Naive thymus-derived CD4-positive, alpha-beta T cell (primary cell): ENCODE data around the gene ROMO1. TPM values are rescaled to one million over a fixed set of nuclear protein-coding genes. Genes with fewer than 3 reads are reported as not detected.
A peak's percentile ranks its signal among the peaks of the same experiment; 100 is the strongest.
"Not testable (repeated sequence)": the region's sequence is repeated elsewhere in the genome, so short reads cannot be mapped to it uniquely, and the experiment has no call there.

Experiments used
- ATAC-seq: fragments of 150-1000 bp; cut with Tn5 transposase; 2 replicates; pipeline ENCODE4 v1.10.0; 2021; ENCODE audit warnings: mild to moderate bottlenecking, moderate library complexity
- CTCF ChIA-PET: fragments of 350-600 bp; sonication (Branson Sonifier 250); formaldehyde crosslinking; loops from one replicate; lab custom pipeline; 2021; ENCODE audit warnings: antibody characterized with exemption; lab: Charles Lee
- POLR2A ChIA-PET: fragments of 350-600 bp; sonication (Branson Sonifier 250); formaldehyde crosslinking; loops from one replicate; lab custom pipeline; 2021; ENCODE audit warnings: antibody characterized with exemption, inconsistent platforms; lab: Charles Lee
- DNase-seq, 9 donors: peaks; one replicate each; pipeline versions ENCODE4 v3.0.0 to v3.0.0-alpha.2; 2020 to 2022; ENCODE audit warnings: mixed read lengths in 1 of 9
- H3K27ac ChIP-seq: one replicate; pipeline ENCODE4 v1.7.0; 2013; ENCODE audit warnings: mild to moderate bottlenecking, low read depth, low read length, moderate library complexity
- H3K27me3 ChIP-seq, 2 donors: one replicate each; pipeline ENCODE4 v1.7.0; 2013; ENCODE audit warnings: low read length in 2 of 2, mild to moderate bottlenecking in 2 of 2, moderate library complexity in 2 of 2; ENCODE audit not compliant: control insufficient read depth in 2 of 2, insufficient read depth in 2 of 2
- H3K36me3 ChIP-seq, 3 experiments: 1 replicate in 2 of 3; 2 replicates in 1 of 3; pipeline ENCODE4 v1.7.0; 2013; ENCODE audit warnings: low read length in 3 of 3, mild to moderate bottlenecking in 3 of 3, moderate library complexity in 1 of 3; ENCODE audit not compliant: insufficient read depth in 3 of 3, control insufficient read depth in 2 of 3
- H3K4me1 ChIP-seq, 2 donors: one replicate each; pipeline ENCODE4 v1.7.0; 2013; ENCODE audit warnings: low read length in 2 of 2, mild to moderate bottlenecking in 2 of 2, moderate library complexity in 1 of 2; ENCODE audit not compliant: control insufficient read depth in 2 of 2, insufficient read depth in 2 of 2
- H3K4me3 ChIP-seq: 2 replicates; pipeline ENCODE4 v1.7.0; 2013; ENCODE audit warnings: mild to moderate bottlenecking, low read length
- H3K9me3 ChIP-seq, 3 experiments: 1 replicate in 2 of 3; 2 replicates in 1 of 3; pipeline ENCODE4 v1.7.0; 2013; ENCODE audit warnings: low read length in 3 of 3; ENCODE audit not compliant: control insufficient read depth in 2 of 3
- H3K27ac Mint-ChIP-seq, 9 donors: one replicate each; pipeline ENCODE4 v1.8.0; 2020 to 2022; ENCODE audit warnings: mixed read lengths in 9 of 9, mild to moderate bottlenecking in 8 of 9, moderate library complexity in 5 of 9, inconsistent platforms in 2 of 9
- H3K27me3 Mint-ChIP-seq, 5 donors: one replicate each; pipeline ENCODE4 v1.8.0; 2021 to 2022; ENCODE audit warnings: mixed read lengths in 5 of 5, mild to moderate bottlenecking in 1 of 5
- H3K36me3 Mint-ChIP-seq, 5 donors: one replicate each; pipeline ENCODE4 v1.8.0; 2020 to 2022; ENCODE audit warnings: mixed read lengths in 5 of 5, mild to moderate bottlenecking in 3 of 5, inconsistent platforms in 1 of 5
- H3K4me1 Mint-ChIP-seq, 7 donors: one replicate each; pipeline ENCODE4 v1.8.0; 2020 to 2022; ENCODE audit warnings: mixed read lengths in 7 of 7, mild to moderate bottlenecking in 3 of 7, inconsistent platforms in 1 of 7
- H3K4me3 Mint-ChIP-seq, 10 donors: one replicate each; pipeline ENCODE4 v1.8.0; 2020 to 2022; ENCODE audit warnings: mild to moderate bottlenecking in 10 of 10, mixed read lengths in 10 of 10, moderate library complexity in 6 of 10, inconsistent platforms in 2 of 10
- H3K9me3 Mint-ChIP-seq, 11 donors: one replicate each; pipeline ENCODE4 v1.8.0; 2020 to 2022; ENCODE audit warnings: mixed read lengths in 11 of 11, mild to moderate bottlenecking in 4 of 11, inconsistent platforms in 1 of 11, moderate library complexity in 1 of 11
- intact Hi-C, 2 donors: fragments of 100-400 bp; cut with micrococcal nuclease; formaldehyde crosslinking; loops; one replicate each; pipeline ENCODE4 v1.15.1; 2023
- polyA plus RNA-seq, 2 donors: library from polyadenylated mRNA; unstranded; fragments of 300-500 nt; fragmentation: Illumina TruSeq; gene quantifications; one replicate each; pipeline ENCODE4 v1.2.3, GENCODE V29; 2021
- total RNA-seq, 6 experiments: library from RNA in 5 of 6; stranded (reverse) in 5 of 6; gene quantifications; 1 replicate in 5 of 6; 2 replicates in 1 of 6; pipeline ENCODE4 v1.2.3 and lab custom pipeline; 2021 to 2026

ROMO1 gene
- total and polyA plus RNA-seq, 7 experiments from 2014 or later: 33.2 to 293 (median 45.6) TPM

- Mint-ChIP-seq H3K4me3 (no peak overlapping the region), H3K27ac (peak overlapping the region in 2 of 9 donors; percentile 47 to 48), H3K27me3 (no peaks in the 10 kb centered on the region), H3K4me1 (peaks cover 0 to 5% (median 4%) of the 10 kb centered on the region in 7 donors), H3K9me3 (no peaks in the 10 kb centered on the region), H3K36me3 (peaks cover 28 to 51% (median 34%) of the 10 kb centered on the region in 5 donors)
- H3K9me3 ChIP-seq: no peaks in the 10 kb centered on the region
- peaks cover 0 to 61% (median 14%) of the 10 kb centered on the region in 3 experiments for H3K36me3 ChIP-seq
- ChIA-PET POLR2A (interaction anchor here (1.0 to 1.5 kb wide), 2 partner anchors 8 to 69 kb away, joined by 4 to 5 read pairs; no protein-coding TSS in a partner anchor), CTCF (no interaction called here)
- ATAC-seq (no peak), DNase-seq (no peak)
- H3K27ac ChIP-seq: no peak overlapping the region
- intact Hi-C loops: no loop called here
- no peaks in the 10 kb centered on the region for H3K27me3 ChIP-seq
- H3K4me3 ChIP-seq: no peak overlapping the region
- H3K4me1 ChIP-seq: no peaks in the 10 kb centered on the region
These were observed 29.5 kb upstream of the ROMO1 start for GRCh38 chr20:35669681-35670080.

- ChIA-PET POLR2A (interaction anchor here (0.5 to 1.3 kb wide), 2 partner anchors 10 to 1341 kb away, joined by 3 to 6 read pairs; partner anchors contain the start of genes CPNE1 and RBM12), CTCF (interaction anchor here (0.6 kb wide), 1 partner anchor 435 kb away, joined by 3 read pairs; no protein-coding TSS in a partner anchor)
- Histone ChIP-seq H3K9me3 (no peaks in the 10 kb centered on the region), H3K4me1 (no peaks in the 10 kb centered on the region), H3K27me3 (no peaks in the 10 kb centered on the region), H3K27ac (no peak overlapping the region), H3K4me3 (no peak overlapping the region), H3K36me3 (peaks cover 0 to 79% (median 14%) of the 10 kb centered on the region in 3 experiments)
- H3K9me3 Mint-ChIP-seq: no peaks in the 10 kb centered on the region
- no peak for ATAC-seq
- H3K4me1 Mint-ChIP-seq: no peaks in the 10 kb centered on the region
- no peak overlapping the region for H3K27ac Mint-ChIP-seq
- no peak for DNase-seq
- H3K4me3 Mint-ChIP-seq: no peak overlapping the region
- H3K36me3 Mint-ChIP-seq: peaks cover 19 to 55% (median 27%) of the 10 kb centered on the region in 5 donors
- H3K27me3 Mint-ChIP-seq: no peaks in the 10 kb centered on the region
- intact Hi-C loops: no loop called here
These were observed 25.3 kb upstream of the ROMO1 start for GRCh38 chr20:35673884-35674283.

GRCh38 chr20:35674921-35675320 is 24.3 kb upstream of the ROMO1 start:
- H3K9me3 Mint-ChIP-seq: no peaks in the 10 kb centered on the region
- H3K27ac Mint-ChIP-seq: peak overlapping the region in 1 of 9 donors; percentile 17
- H3K4me1 Mint-ChIP-seq: no peaks in the 10 kb centered on the region
- DNase-seq: no peak
- no peak overlapping the region for H3K4me3 Mint-ChIP-seq
- ChIA-PET CTCF (interaction anchor here (0.6 to 0.7 kb wide), 2 partner anchors 11 to 74 kb away, joined by 3 read pairs; partner anchors contain the start of genes CPNE1 and RBM12), POLR2A (interaction anchor here (1.0 to 1.3 kb wide), 3 partner anchors 11 to 121 kb away, joined by 3 to 6 read pairs (median 3); partner anchors contain the start of genes CPNE1 and RBM12)
- H3K27me3 ChIP-seq: no peaks in the 10 kb centered on the region
- no peaks in the 10 kb centered on the region for H3K4me1 ChIP-seq
- ATAC-seq: no peak
- H3K36me3 Mint-ChIP-seq: peaks cover 9 to 48% (median 22%) of the 10 kb centered on the region in 5 donors
- peaks cover 0 to 73% (median 14%) of the 10 kb centered on the region in 3 experiments for H3K36me3 ChIP-seq
- intact Hi-C loops: no loop called here
- H3K27ac ChIP-seq: no peak overlapping the region
- no peak overlapping the region for H3K4me3 ChIP-seq
- no peaks in the 10 kb centered on the region for H3K27me3 Mint-ChIP-seq
- H3K9me3 ChIP-seq: no peaks in the 10 kb centered on the region

- Mint-ChIP-seq H3K4me3 (no peak overlapping the region), H3K9me3 (no peaks in the 10 kb centered on the region), H3K27ac (peak overlapping the region in 3 of 9 donors; percentile 12 to 35 (median 32)), H3K36me3 (peaks cover 0 to 18% (median 4%) of the 10 kb centered on the region in 5 donors), H3K4me1 (peaks cover 0 to 8% (median 0%) of the 10 kb centered on the region in 7 donors), H3K27me3 (no peaks in the 10 kb centered on the region)
- intact Hi-C loops: no loop called here
- Histone ChIP-seq H3K27me3 (no peaks in the 10 kb centered on the region), H3K4me3 (no peak overlapping the region), H3K4me1 (no peaks in the 10 kb centered on the region), H3K27ac (no peak overlapping the region), H3K9me3 (no peaks in the 10 kb centered on the region), H3K36me3 (peaks cover 0 to 45% (median 0%) of the 10 kb centered on the region in 3 experiments)
- POLR2A ChIA-PET: interaction anchor here (0.6 kb wide), 1 partner anchor 16 kb away, joined by 4 read pairs; no protein-coding TSS in a partner anchor
- no peak for DNase-seq
- CTCF ChIA-PET: no interaction called here
- ATAC-seq: peak; percentile 32
These were observed 18.6 kb upstream of the ROMO1 start for GRCh38 chr20:35680452-35681183.

GRCh38 chr20:35681960-35682359 is 17.2 kb upstream of the ROMO1 start:
- no peaks in the 10 kb centered on the region for H3K4me1 ChIP-seq
- no peak for ATAC-seq
- H3K9me3 ChIP-seq: no peaks in the 10 kb centered on the region
- POLR2A ChIA-PET: no interaction called here
- no peak overlapping the region for H3K27ac ChIP-seq
- no peaks in the 10 kb centered on the region for H3K27me3 ChIP-seq
- no peak for DNase-seq
- peaks cover 0 to 21% (median 4%) of the 10 kb centered on the region in 5 donors for H3K36me3 Mint-ChIP-seq
- no peak overlapping the region for H3K27ac Mint-ChIP-seq
- peaks cover 0 to 8% (median 0%) of the 10 kb centered on the region in 7 donors for H3K4me1 Mint-ChIP-seq
- peaks cover 0 to 45% (median 0%) of the 10 kb centered on the region in 3 experiments for H3K36me3 ChIP-seq
- intact Hi-C loops: no loop called here
- CTCF ChIA-PET: no interaction called here
- no peak overlapping the region for H3K4me3 Mint-ChIP-seq
- no peaks in the 10 kb centered on the region for H3K27me3 Mint-ChIP-seq
- H3K9me3 Mint-ChIP-seq: no peaks in the 10 kb centered on the region
- no peak overlapping the region for H3K4me3 ChIP-seq

- H3K27me3 ChIP-seq, DNase-seq, H3K4me1 ChIP-seq, H3K4me3 ChIP-seq, POLR2A ChIA-PET, H3K9me3 Mint-ChIP-seq, H3K9me3 ChIP-seq, H3K27me3 Mint-ChIP-seq, H3K4me3 Mint-ChIP-seq, H3K27ac ChIP-seq, H3K4me1 Mint-ChIP-seq, ATAC-seq, intact Hi-C loops: not testable (repeated sequence)
- H3K36me3 Mint-ChIP-seq: peaks cover 7 to 36% (median 13%) of the 10 kb centered on the region in 5 donors
- H3K36me3 ChIP-seq: peaks cover 0 to 52% (median 0%) of the 10 kb centered on the region in 3 experiments
- CTCF ChIA-PET: interaction anchor here (0.5 kb wide), 1 partner anchor 121 kb away, joined by 3 read pairs; no protein-coding TSS in a partner anchor
- peak overlapping the region in 1 of 9 donors; percentile 41 for H3K27ac Mint-ChIP-seq
These were observed 13.8 kb upstream of the ROMO1 start for GRCh38 chr20:35685368-35685767.
